Esophagus squamous epithelium (tissue), 5 donors: Measurements from ENCODE around the gene TRIM10. TPM values are rescaled to one million over a fixed set of nuclear protein-coding genes. Genes with fewer than 3 reads are reported as not detected.

Experiments used
- DNase-seq: peaks from one replicate; lab custom pipeline; 2025; lab: John Stamatoyannopoulos, UW
- H3K27ac ChIP-seq, 4 donors: fragments of 200-600 bp; sonication (generic); one replicate each; pipeline ENCODE4 v1.5.1; 2016 to 2019; ENCODE audit warnings: mild to moderate bottlenecking in 1 of 4
- H3K27me3 ChIP-seq, 4 donors: fragments of 200-600 bp; sonication (generic); 1 replicate in 3 of 4; 2 replicates in 1 of 4; pipeline versions ENCODE4 v1.5.1 to v1.6.0; 2017 to 2021; ENCODE audit warnings: antibody characterized with exemption in 1 of 4
- H3K36me3 ChIP-seq, 3 donors: fragments of 200-600 bp; sonication (generic); one replicate each; pipeline ENCODE4 v1.5.1; 2016 to 2019
- H3K4me1 ChIP-seq, 3 donors: fragments of 200-600 bp; sonication (generic); one replicate each; pipeline ENCODE4 v1.5.1; 2017 to 2019
- H3K4me3 ChIP-seq, 4 donors: fragments of 200-600 bp; sonication (generic); 1 replicate in 3 of 4; 2 replicates in 1 of 4; pipeline ENCODE4 v1.5.1; 2016 to 2019; ENCODE audit warnings: mild to moderate bottlenecking in 2 of 4, moderate library complexity in 1 of 4
- H3K9me3 ChIP-seq, 3 donors: fragments of 200-600 bp; sonication (generic); one replicate each; pipeline ENCODE4 v1.5.1; 2016 to 2019
- POLR2A ChIP-seq, 4 donors: fragments of 450-650 bp; IDR thresholded peaks; one replicate each; pipeline ENCODE4 v1.6.1; 2017; ENCODE audit warnings: antibody characterized with exemption in 4 of 4, mild to moderate bottlenecking in 4 of 4, moderate library complexity in 3 of 4
- WGBS, 2 donors: methylation state at CpG; one replicate each; pipeline ENCODE4 v1.1.5; 2018; 5-methylcytosine and 5-hydroxymethylcytosine counted together
- intact Hi-C: fragments of 100-400 bp; cut with DNase I; formaldehyde crosslinking; loops from one replicate; pipeline ENCODE4 v1.15.0; 2022
- total RNA-seq, 4 donors: library from RNA; depleted of rRNA; stranded (reverse); fragments of >200 nt; gene quantifications; one replicate each; pipeline ENCODE4 v1.1.0, GENCODE V29; 2016
- TF ChIP-seq, protein P1 (sequence below), 6 experiments: fragments of 450-650 bp in 4 of 6; fragments of 200-600 bp in 2 of 6; sonication (generic) in 2 of 6; IDR thresholded peaks; one replicate each; pipeline ENCODE4 v1.5.1; 2016 to 2019; ENCODE audit warnings: antibody characterized with exemption in 6 of 6, mild to moderate bottlenecking in 4 of 6, moderate library complexity in 4 of 6
- donor health status: DM: yes; HTN: yes; CAD: no.

The TRIM10 gene
- total RNA-seq, 4 donors from 2014 or later = not detected

DNA sequence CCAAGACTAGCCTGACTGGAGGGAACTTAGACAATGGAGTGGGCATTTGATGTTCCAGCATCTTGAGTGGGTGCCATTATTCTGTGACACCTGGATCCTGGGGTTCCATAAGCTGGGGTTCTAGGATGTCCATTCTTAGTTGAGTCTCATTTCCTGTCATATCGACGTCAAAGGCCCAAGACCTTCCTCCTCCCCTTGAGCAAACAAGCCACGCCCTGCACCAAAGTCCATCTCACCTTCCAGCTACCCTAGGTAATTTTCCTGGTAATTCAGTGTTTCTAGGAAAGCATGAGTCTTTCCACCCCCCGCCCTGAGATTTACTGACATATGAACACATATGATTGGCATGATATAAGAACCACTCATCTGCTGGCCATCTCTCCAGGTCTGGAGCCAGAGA lies 25.3 kb downstream of the TRIM10 start, which contains the start of gene TRIM40:
Gene TRIM40, plus strand, starts transcription at position 384 of the 400 bp plus-strand sequence. CDS start 897 bp downstream, outside the sequence.
- no peak for TF ChIP-seq POLR2A (IDR thresholded peaks at IDR 0.05)
- TF ChIP-seq, protein P1, sequence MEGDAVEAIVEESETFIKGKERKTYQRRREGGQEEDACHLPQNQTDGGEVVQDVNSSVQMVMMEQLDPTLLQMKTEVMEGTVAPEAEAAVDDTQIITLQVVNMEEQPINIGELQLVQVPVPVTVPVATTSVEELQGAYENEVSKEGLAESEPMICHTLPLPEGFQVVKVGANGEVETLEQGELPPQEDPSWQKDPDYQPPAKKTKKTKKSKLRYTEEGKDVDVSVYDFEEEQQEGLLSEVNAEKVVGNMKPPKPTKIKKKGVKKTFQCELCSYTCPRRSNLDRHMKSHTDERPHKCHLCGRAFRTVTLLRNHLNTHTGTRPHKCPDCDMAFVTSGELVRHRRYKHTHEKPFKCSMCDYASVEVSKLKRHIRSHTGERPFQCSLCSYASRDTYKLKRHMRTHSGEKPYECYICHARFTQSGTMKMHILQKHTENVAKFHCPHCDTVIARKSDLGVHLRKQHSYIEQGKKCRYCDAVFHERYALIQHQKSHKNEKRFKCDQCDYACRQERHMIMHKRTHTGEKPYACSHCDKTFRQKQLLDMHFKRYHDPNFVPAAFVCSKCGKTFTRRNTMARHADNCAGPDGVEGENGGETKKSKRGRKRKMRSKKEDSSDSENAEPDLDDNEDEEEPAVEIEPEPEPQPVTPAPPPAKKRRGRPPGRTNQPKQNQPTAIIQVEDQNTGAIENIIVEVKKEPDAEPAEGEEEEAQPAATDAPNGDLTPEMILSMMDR (IDR thresholded peaks at IDR 0.05) = no peak
- H3K27me3 ChIP-seq = peaks cover 0 to 83% (median under 1%) of the 10 kb centered on the region in 4 donors
- H3K4me3 ChIP-seq = no peak within 1 kb of the TSS
- DNase-seq = no peak
- H3K9me3 ChIP-seq = no peaks in the 10 kb centered on the region
- intact Hi-C loops = no loop called here
- H3K27ac ChIP-seq = no peak within 1 kb of the TSS
- H3K36me3 ChIP-seq = no peaks in the 10 kb centered on the region
- WGBS, 2 donors = 47 to 56% methylated on average over 4 of the region's 4 CpGs
- peaks cover 0 to 3% (median 2%) of the 10 kb centered on the region in 3 donors for H3K4me1 ChIP-seq

DNA sequence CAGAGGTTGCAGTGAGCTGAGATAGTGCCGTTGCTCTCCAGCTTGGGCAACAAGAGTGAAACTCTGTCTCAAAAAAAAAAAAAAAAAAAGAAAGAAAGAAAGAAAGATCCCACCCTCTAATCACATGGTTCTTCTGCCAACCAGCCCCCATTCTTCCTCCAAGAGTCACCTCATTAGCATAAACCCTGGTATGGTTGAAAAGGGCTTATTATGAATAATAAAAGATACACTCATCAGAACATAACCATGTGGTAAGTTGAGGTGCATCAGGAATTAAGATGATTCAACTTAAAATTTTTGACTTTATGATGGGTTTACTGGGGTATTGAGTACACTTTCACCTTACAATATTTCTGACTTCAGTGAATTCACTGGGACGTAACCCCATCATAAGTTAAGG lies 25.9 kb downstream of the TRIM10 start:
- Histone ChIP-seq H3K9me3 (no peaks in the 10 kb centered on the region), H3K27me3 (peaks cover 0 to 85% (median 3%) of the 10 kb centered on the region in 4 donors), H3K4me3 (no peak overlapping the region), H3K4me1 (peaks cover 0 to 9% (median 3%) of the 10 kb centered on the region in 3 donors), H3K27ac (no peak overlapping the region), H3K36me3 (no peaks in the 10 kb centered on the region)
- TF ChIP-seq, protein P1 (IDR thresholded peaks at IDR 0.05) = no peak
- no peak for TF ChIP-seq POLR2A (IDR thresholded peaks at IDR 0.05)
- no peak for DNase-seq
- 71 to 82% methylated on average over 1 to 2 of the region's 2 CpGs for WGBS, 2 donors
- intact Hi-C loops = no loop called here

DNA sequence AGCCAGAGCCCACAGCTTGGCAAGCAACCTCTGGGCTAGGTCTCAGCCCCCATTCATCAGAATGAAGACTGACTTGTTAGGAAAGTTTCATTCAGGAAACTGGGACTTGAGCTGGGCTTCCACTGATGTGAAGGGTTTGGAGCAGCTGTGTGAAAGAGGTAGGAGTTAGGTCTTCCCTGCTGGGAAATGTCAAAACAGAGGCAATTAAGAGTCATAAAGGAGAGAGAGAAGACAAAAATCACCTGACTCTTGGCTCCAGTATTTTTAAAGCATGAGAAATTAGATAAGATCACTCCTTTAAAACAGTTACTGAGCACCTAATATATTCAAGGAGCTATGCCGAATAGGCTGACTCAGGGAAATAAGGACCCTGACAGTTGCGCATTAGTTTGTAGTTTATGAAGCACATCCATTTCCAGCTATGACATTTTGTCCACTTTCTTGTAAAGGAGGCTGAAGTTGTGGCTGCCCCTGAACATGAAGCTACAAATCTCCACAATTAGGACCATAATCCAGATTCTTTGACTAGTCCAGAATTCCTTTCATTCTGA lies 29.0 kb downstream of the TRIM10 start:
- H3K36me3 ChIP-seq = no peaks in the 10 kb centered on the region
- H3K27ac ChIP-seq = no peak overlapping the region
- no peak overlapping the region for H3K4me3 ChIP-seq
- intact Hi-C loops = no loop called here
- DNase-seq = no peak
- H3K9me3 ChIP-seq = no peaks in the 10 kb centered on the region
- peaks cover 6 to 27% (median 10%) of the 10 kb centered on the region in 3 donors for H3K4me1 ChIP-seq
- peaks cover 0 to 98% (median 23%) of the 10 kb centered on the region in 4 donors for H3K27me3 ChIP-seq
- TF ChIP-seq, protein P1 (IDR thresholded peaks at IDR 0.05) = no peak
- no peak for TF ChIP-seq POLR2A (IDR thresholded peaks at IDR 0.05)
- WGBS, 2 donors = 78 to 92% methylated on average over 2 of the region's 2 CpGs

DNA sequence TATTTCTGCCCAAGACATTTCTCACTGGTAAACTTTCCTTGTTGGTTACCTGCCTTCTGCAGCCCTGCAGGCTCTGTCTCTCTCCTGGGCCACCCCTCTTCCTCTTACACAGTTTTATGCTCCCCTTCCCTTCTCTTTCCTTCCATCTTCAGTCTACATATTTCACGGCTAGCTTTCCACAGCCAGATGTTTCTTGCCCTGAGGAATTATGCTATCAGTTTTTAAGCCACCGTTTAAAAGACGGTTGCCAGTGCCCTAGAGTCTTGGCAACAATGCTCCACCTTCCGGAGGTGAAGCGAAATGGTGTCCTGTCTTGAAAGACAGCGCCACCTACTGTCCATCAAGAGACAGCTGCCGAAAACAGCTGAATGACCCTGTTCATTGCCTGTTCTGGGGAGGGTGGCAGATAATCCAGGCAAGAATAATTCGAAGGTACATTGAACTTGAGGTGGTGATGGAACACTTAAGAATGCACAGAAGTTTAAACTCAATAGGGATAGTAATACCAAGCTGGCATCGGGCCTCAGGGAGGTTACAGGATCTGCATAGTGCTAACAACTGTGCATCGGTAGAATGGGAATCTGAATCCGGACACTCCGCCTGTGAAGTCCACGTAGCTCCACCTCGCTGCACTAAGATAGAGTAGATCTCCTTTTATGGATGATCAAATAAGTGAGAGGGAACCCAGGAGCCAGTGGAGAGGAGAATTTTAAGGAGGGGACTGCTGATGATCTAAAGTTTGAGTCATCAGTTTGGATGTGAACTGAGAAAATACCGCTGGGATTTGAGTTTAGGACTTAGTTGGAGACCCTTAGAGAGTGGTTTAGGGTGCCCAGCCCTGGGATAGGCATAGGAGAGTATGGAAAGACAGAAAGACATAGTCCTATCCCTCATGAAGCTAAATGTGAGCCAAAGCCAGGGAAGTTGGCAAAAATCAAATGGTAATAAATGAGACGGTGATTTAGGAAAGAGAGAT lies 29.8 kb downstream of the TRIM10 start:
- no peak overlapping the region for H3K27ac ChIP-seq
- WGBS, 2 donors = 26 to 28% methylated on average over 15 to 16 of the region's 16 CpGs
- intact Hi-C loops = no loop called here

More for the DNA sequence above, 29.8 kb downstream of the TRIM10 start:
- Histone ChIP-seq H3K36me3 (no peaks in the 10 kb centered on the region), H3K4me3 (peak overlapping the region in 1 of 4 donors; percentile 13), H3K9me3 (no peaks in the 10 kb centered on the region), H3K4me1 (peaks cover 6 to 28% (median 10%) of the 10 kb centered on the region in 3 donors), H3K27me3 (peaks cover 0 to 100% (median 23%) of the 10 kb centered on the region in 4 donors)
- TF ChIP-seq, protein P1 (IDR thresholded peaks at IDR 0.05) = peak; percentile 88 to 96 (median 93)
- TF ChIP-seq POLR2A (IDR thresholded peaks at IDR 0.05) = no peak
- DNase-seq = peak; percentile 10
